Retinal pigment epithelial cell (primary cell): ENCODE measurements around the gene VPS26A.
A peak's percentile ranks its signal among the peaks of the same experiment; 100 is the strongest.

ENCODE experiments used
- DNase-seq: peaks from one replicate; pipeline ENCODE4 v3.0.0-alpha.2; 2010; ENCODE audit warnings: low read depth
- H3K4me3 ChIP-seq: 2 replicates; pipeline ENCODE4 v1.5.1; 2011; ENCODE audit warnings: mild to moderate bottlenecking, low read length, control low read depth, moderate library complexity
- TF ChIP-seq, protein P1 (sequence below): conservative IDR thresholded peaks from 2 replicates; pipeline ENCODE4 v1.5.1; 2011; ENCODE audit warnings: low read depth, low read length, control low read depth, inconsistent platforms

Gene VPS26A

GRCh38 chr10:69211524-69211923, 87.5 kb downstream of the VPS26A start:
- H3K4me3 ChIP-seq: no peak overlapping the region
- TF ChIP-seq, protein P1, sequence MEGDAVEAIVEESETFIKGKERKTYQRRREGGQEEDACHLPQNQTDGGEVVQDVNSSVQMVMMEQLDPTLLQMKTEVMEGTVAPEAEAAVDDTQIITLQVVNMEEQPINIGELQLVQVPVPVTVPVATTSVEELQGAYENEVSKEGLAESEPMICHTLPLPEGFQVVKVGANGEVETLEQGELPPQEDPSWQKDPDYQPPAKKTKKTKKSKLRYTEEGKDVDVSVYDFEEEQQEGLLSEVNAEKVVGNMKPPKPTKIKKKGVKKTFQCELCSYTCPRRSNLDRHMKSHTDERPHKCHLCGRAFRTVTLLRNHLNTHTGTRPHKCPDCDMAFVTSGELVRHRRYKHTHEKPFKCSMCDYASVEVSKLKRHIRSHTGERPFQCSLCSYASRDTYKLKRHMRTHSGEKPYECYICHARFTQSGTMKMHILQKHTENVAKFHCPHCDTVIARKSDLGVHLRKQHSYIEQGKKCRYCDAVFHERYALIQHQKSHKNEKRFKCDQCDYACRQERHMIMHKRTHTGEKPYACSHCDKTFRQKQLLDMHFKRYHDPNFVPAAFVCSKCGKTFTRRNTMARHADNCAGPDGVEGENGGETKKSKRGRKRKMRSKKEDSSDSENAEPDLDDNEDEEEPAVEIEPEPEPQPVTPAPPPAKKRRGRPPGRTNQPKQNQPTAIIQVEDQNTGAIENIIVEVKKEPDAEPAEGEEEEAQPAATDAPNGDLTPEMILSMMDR: no peak
- no peak for DNase-seq

DNA sequence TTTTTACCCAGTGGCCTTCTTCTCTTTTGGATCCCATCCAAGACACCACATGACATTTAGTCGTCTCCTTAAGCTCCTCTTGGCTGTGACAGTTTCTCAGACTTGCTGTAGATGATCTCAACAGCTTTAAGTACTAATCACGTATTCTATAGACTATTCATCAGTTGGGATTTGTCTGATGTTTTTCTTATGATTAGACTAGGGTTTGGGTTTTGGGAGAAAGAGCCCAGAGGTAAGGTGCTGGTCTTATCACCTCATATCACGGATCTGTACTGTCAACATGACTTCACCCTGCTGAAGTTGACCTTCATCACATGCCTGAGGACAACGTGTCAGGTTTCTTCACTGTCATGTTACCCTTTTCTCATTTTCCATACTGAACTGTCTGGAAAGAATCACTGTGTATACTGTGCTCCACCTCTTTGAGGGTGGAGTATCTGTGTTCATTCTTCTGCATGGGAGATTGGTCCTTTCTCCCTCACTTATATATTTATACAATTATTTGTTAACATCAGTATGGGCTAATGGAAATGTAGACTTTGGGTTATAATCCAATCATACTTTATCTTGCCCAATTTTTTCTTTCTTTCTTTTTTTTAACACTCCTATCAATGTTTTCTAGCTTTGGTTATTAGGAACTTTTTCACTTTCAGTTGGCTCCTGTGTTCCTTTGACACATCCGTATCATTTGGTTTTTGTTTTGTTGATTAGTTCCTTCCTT, 89.8 kb downstream of the VPS26A start:
- TF ChIP-seq, protein P1: no peak
- no peak for DNase-seq

GRCh38 chr10:69214666-69215131, 90.7 kb downstream of the VPS26A start:
- no peak for DNase-seq
- TF ChIP-seq, protein P1: no peak
- H3K4me3 ChIP-seq: no peak overlapping the region

More for the DNA sequence above, 89.8 kb downstream of the VPS26A start:
- H3K4me3 ChIP-seq: no peak overlapping the region

- TF ChIP-seq, protein P1: no peak
- H3K4me3 ChIP-seq: no peak overlapping the region
- DNase-seq: no peak
These were observed 91.6 kb downstream of the VPS26A start for GRCh38 chr10:69215405-69216171.

- TF ChIP-seq, protein P1: no peak
- H3K4me3 ChIP-seq: no peak overlapping the region
- DNase-seq: no peak
These were observed 92.7 kb downstream of the VPS26A start for GRCh38 chr10:69216577-69217118.

DNA sequence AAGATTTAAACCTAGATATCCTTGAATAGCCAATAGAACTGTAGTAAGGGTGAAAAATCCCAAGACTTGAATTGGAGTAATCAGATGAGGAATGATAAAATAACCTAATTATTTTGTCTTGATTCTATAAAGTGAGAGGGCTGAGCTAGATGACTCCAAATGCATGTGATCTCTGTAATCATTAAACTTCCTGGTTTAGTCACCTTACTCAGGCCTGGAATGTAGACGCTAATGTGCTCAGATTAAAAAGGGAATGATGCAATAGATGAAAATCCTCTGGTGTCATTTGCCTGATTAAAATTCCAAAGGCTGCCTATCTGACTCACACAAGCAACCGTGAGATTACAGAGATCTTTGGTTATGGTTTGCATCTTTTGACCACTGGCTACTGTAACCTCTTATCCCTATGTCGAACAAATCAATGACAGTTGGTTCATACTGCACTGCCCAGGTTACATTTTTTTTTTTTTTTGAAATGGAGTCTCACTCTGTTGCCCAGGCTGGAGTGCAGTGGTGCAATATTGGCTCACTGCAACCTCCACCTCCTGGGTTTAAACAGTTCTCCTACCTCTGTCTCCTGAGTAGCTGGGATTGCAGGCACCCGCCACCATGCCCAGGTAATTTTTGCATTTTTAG, 93.3 kb downstream of the VPS26A start:
- TF ChIP-seq, protein P1: no peak
- H3K4me3 ChIP-seq: no peak overlapping the region
- peak; percentile 99 for DNase-seq
